Glomerular endothelial cell (primary cell): Measurements from ENCODE around the gene C1orf232. TPM values are rescaled to one million over a fixed set of nuclear protein-coding genes. Genes with fewer than 3 reads are reported as not detected.

ENCODE experiments used
- DNase-seq: peaks from one replicate; pipeline ENCODE4 v3.0.0-alpha.2; 2011; ENCODE audit warnings: low read depth, low spot score; ENCODE audit errors: extremely low read depth
- total RNA-seq: library from RNA; depleted of rRNA; stranded (reverse); fragments of >200 nt; gene quantifications from 2 replicates; pipeline ENCODE4 v1.2.3, GENCODE V29; 2015

Gene C1orf232
- total RNA-seq, 1 donor from 2014 or later = not detected

DNA sequence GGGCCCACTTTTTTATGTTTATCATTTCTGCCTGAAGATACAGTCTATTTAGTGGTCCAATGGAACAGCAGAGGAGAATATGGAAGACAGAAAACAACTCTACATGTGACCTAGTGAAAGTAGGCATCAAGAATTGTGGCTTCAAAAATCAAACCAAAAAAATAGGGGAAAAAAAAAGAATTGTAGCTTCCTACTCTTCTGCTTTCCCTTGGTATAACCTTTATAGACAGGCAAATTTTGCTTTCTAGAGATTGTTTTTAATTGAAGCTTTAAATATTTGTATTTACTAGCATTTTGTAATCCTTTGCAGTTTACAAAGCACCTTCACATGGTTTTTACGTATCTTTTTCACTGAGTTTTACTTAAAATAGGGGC lies 42.8 kb downstream of the C1orf232 start:
- DNase-seq = no peak

DNA sequence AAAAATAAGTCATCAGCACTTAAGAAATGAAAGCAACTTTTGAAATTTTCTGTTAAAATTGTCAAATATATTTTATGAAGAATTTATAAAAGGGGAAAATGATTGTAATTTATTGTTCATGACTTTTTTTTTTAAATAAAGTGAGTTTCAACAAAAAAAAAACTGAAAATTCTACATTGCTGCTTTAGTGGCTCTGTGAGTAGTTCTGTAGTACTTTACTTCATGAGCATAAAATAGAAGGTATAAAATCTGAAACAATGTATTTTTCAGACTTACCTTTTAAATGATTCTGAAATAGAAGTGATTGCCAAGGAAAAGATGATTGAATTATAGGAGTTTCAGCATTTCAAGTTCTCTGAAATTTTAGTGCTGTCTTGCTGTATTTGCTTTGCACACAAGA lies 43.4 kb downstream of the C1orf232 start:
- no peak for DNase-seq

DNA sequence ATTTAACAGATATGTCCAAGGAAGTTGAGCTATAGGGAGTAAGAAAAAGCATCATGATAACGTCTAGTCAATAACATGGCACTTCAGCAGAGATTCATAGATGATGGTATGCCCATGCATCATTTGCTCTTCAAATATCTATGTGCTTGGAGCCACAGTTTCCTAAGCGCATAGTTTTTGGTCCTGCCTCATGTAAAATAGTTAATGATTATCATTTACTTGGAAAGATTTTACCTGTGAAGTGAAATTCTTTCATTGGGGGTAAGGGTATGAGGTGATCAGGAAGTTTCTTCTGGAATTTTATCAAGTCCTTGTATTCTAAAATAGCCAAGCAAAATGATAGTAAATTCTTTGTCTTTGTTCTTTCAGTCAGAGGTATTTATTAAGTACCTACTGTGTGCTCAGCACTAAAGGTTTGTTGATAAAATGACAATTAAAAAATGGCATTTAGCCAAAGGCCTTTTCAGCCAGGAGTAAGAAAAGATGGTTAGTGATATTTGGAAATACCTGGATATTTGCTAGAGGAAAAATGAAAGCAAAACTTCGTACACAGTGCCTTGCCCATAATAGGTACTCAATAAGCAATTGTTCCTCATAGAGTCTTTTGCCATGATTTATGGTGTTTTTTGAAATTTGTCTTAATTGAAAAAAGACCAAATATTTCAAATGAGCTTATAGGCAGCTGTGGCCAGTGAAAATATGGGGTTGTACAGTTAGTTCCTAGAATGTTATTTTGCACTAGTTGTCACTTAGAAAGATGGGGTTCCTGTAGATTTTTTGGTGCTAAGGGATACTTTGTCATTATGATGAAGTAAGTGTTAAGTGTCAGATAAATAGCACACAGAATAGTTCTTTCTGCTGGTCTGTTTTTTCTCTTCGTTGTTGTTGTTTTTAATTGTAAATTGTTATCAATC lies 44.1 kb downstream of the C1orf232 start:
- DNase-seq = no peak

GRCh38 chr1:26122988-26123973 lies 45.5 kb downstream of the C1orf232 start:
- no peak for DNase-seq

DNA sequence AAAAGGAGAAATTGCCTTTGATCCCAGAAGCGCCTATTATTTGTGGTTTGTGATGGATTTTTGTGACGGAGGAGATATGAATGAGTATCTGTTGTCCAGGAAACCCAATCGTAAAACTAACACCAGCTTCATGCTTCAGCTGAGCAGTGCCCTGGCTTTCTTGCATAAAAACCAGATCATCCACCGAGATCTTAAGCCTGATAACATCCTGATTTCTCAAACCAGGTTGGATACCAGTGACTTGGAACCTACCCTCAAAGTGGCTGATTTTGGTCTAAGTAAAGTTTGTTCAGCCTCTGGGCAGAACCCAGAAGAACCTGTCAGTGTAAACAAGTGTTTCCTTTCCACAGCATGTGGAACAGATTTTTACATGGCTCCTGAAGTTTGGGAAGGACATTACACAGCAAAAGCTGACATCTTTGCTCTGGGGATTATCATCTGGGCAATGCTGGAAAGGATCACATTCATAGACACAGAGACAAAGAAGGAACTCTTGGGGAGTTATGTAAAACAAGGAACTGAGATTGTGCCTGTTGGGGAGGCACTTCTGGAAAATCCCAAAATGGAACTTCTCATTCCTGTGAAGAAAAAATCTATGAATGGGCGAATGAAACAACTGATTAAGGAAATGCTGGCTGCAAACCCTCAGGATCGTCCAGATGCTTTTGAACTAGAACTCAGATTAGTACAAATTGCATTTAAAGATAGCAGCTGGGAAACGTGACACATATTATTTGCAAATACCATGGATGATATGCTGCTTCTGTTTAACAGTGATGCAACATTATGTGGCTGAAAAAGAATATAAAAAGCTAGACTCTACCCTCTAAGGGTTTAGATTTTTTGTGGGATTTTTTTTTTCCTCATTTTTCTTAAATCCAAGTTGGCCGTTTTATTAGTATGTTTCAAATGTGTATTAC lies 46.6 kb downstream of the C1orf232 start:
- no peak for DNase-seq

GRCh38 chr1:26119892-26120608 lies 48.7 kb downstream of the C1orf232 start:
- no peak for DNase-seq

DNA sequence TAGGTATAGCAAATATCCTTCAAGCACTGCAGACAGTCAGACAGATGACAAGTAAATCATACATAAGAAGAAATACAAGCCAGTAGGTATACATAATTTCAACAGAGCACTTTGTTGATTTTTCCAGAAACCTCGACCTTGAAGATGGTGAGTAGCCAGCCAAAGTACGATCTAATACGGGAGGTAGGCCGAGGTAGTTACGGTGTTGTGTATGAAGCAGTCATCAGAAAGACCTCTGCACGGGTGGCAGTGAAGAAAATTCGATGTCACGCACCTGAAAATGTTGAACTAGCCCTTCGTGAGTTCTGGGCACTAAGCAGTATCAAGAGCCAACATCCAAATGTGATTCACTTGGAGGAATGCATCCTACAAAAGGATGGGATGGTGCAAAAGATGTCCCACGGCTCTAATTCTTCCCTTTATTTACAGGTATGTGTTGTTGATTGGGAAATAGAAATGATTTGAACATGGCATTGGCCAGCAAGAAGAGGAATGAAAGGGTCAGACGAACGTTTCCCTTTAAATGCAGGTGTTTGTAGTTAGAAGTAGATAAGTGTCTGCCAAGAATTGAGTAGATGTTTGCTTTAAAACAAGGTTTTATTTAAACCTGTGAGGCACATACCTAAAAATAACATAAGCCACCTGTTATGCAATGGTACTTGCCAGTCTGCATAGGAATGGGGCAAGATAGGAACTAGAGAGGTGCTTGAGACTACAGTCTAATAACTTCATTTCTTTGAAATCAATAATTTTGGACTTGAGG lies 54.4 kb downstream of the C1orf232 start:
- DNase-seq = no peak

Other genes starting within 250 kb of the C1orf232 start
- gene PAFAH2, start 170.9 kb downstream of the C1orf232 start, total RNA-seq = 8.2 and 10.5 TPM in 2 replicates
- gene EXTL1, start 147.2 kb downstream of the C1orf232 start, total RNA-seq = 0.06 TPM in 1 of 2 replicates, not detected in the other
- gene SLC30A2, start 122.8 kb downstream of the C1orf232 start, total RNA-seq = not detected in 2 replicates
- not detected in 2 replicates for gene TRIM63, start 101.3 kb downstream of the C1orf232 start, total RNA-seq
- gene PDIK1L, start 57.1 kb downstream of the C1orf232 start, total RNA-seq = 1.8 and 5.4 TPM in 2 replicates
- 4.1 and 5.8 TPM in 2 replicates for gene FAM110D, start 9.9 kb downstream of the C1orf232 start, total RNA-seq
- 26.5 and 27.2 TPM in 2 replicates for gene ZNF593, start 945 bp upstream of the C1orf232 start, total RNA-seq
- gene ZNF593OS, start 2.9 kb upstream of the C1orf232 start, total RNA-seq = not detected in 2 replicates
- 1.0 TPM in 1 of 2 replicates, not detected in the other for gene CNKSR1, start 8.5 kb upstream of the C1orf232 start, total RNA-seq
- gene CATSPER4, start 21.6 kb upstream of the C1orf232 start, total RNA-seq = not detected in 2 replicates
- 7.4 and 7.9 TPM in 2 replicates for gene CEP85, start 65.2 kb upstream of the C1orf232 start, total RNA-seq
- gene SH3BGRL3, start 111.1 kb upstream of the C1orf232 start, total RNA-seq = 258 and 260 TPM in 2 replicates
- gene UBXN11, start 137.7 kb upstream of the C1orf232 start, total RNA-seq = 1.9 and 5.0 TPM in 2 replicates
- gene CD52, start 149.0 kb upstream of the C1orf232 start, total RNA-seq = not detected in 2 replicates
- under 0.01 TPM in 1 of 2 replicates, not detected in the other for gene CRYBG2, start 185.2 kb upstream of the C1orf232 start, total RNA-seq
- not detected in 2 replicates for gene ZNF683, start 203.8 kb upstream of the C1orf232 start, total RNA-seq
- gene LIN28A, start 241.9 kb upstream of the C1orf232 start, total RNA-seq = 0.05 and 0.06 TPM in 2 replicates